ENCODE results near the gene CCDC63. TPM values are rescaled to one million over a fixed set of nuclear protein-coding genes. Genes with fewer than 3 reads are reported as not detected.

CCDC63 gene
- total and polyA plus RNA-seq, 2 donors (not counting 1 experiment from before 2014, with no cell fraction given), result not detected

- Histone ChIP-seq H3K79me2 (ENCODE audit: control insufficient read depth, insufficient read depth, low read length) (no peaks in the 10 kb centered on the region), H4K20me1 (ENCODE audit: control insufficient read depth, extremely low read depth, insufficient read depth, low read length) (no peaks in the 10 kb centered on the region), H3K27ac (ENCODE audit: insufficient read depth, low read length) (no peak overlapping the region), H3K9ac (ENCODE audit: insufficient read depth, low read length) (no peak overlapping the region), H3K4me1 (ENCODE audit: control insufficient read depth, extremely low read depth, insufficient read depth, low read length) (no peaks in the 10 kb centered on the region), H3K4me3 (replicated peaks in 1 of 4; ENCODE audit: control extremely low read depth in 1 of 4, insufficient read depth in 1 of 4, low read depth in 3 of 4, low read length in 4 of 4) (no peak overlapping the region), H2AFZ (ENCODE audit: low read length) (no peak overlapping the region), H3K27me3 (ENCODE audit: control insufficient read depth, insufficient read depth, low read length) (peaks cover 1% of the 10 kb centered on the region), H3K4me2 (ENCODE audit: extremely low read depth, insufficient read depth, low read length) (no peak overlapping the region), H3K9me3 (ENCODE audit: control insufficient read depth, insufficient read depth, low read depth, low read length) (no peaks in the 10 kb centered on the region), H3K36me3 (ENCODE audit: control insufficient read depth, insufficient read depth, low read length) (no peaks in the 10 kb centered on the region)
- TF ChIP-seq CTCF (conservative IDR thresholded peaks at IDR 0.05 in 1 of 2, IDR thresholded peaks at IDR 0.05 in 1 of 2; ENCODE audit: low read depth in 1 of 2, low read length in 2 of 2), result no peak
- TF ChIP-seq EZH2 (IDR thresholded peaks at IDR 0.05; ENCODE audit: low read length, missing control alignments), result no peak
- no peak for DNase-seq (ENCODE audit: low read depth in 2 of 2)
Measured at GRCh38 chr12:110841007-110841406, 5.8 kb upstream of the CCDC63 start.

- no peaks in the 10 kb centered on the region for H3K36me3 ChIP-seq (ENCODE audit: control insufficient read depth, insufficient read depth, low read length)
- H3K27me3 ChIP-seq (ENCODE audit: control insufficient read depth, insufficient read depth, low read length), result peaks cover 2% of the 10 kb centered on the region
- H3K4me1 ChIP-seq (ENCODE audit: control insufficient read depth, extremely low read depth, insufficient read depth, low read length), result no peaks in the 10 kb centered on the region
- no peaks in the 10 kb centered on the region for H3K9me3 ChIP-seq (ENCODE audit: control insufficient read depth, insufficient read depth, low read depth, low read length)
- no peak overlapping the region for H3K4me3 ChIP-seq (replicated peaks in 1 of 4; ENCODE audit: control extremely low read depth in 1 of 4, insufficient read depth in 1 of 4, low read depth in 3 of 4, low read length in 4 of 4)
- H4K20me1 ChIP-seq (ENCODE audit: control insufficient read depth, extremely low read depth, insufficient read depth, low read length), result no peaks in the 10 kb centered on the region
- no peak overlapping the region for H3K9ac ChIP-seq (ENCODE audit: insufficient read depth, low read length)
- no peak for DNase-seq (ENCODE audit: low read depth in 2 of 2)
- no peaks in the 10 kb centered on the region for H3K79me2 ChIP-seq (ENCODE audit: control insufficient read depth, insufficient read depth, low read length)
- TF ChIP-seq EZH2 (IDR thresholded peaks at IDR 0.05; ENCODE audit: low read length, missing control alignments) (no peak), CTCF (conservative IDR thresholded peaks at IDR 0.05 in 1 of 2, IDR thresholded peaks at IDR 0.05 in 1 of 2; ENCODE audit: low read depth in 1 of 2, low read length in 2 of 2) (no peak)
- no peak overlapping the region for H3K27ac ChIP-seq (ENCODE audit: insufficient read depth, low read length)
- H2AFZ ChIP-seq (ENCODE audit: low read length), result no peak overlapping the region
- H3K4me2 ChIP-seq (ENCODE audit: extremely low read depth, insufficient read depth, low read length), result no peak overlapping the region
Measured at GRCh38 chr12:110844131-110844530, 2.7 kb upstream of the CCDC63 start.

- no peak for TF ChIP-seq EZH2 (IDR thresholded peaks at IDR 0.05; ENCODE audit: low read length, missing control alignments)
- no peak for TF ChIP-seq CTCF (conservative IDR thresholded peaks at IDR 0.05 in 1 of 2, IDR thresholded peaks at IDR 0.05 in 1 of 2; ENCODE audit: low read depth in 1 of 2, low read length in 2 of 2)
- H3K9me3 ChIP-seq (ENCODE audit: control insufficient read depth, insufficient read depth, low read depth, low read length), result no peaks in the 10 kb centered on the region
- no peak overlapping the region for H3K9ac ChIP-seq (ENCODE audit: insufficient read depth, low read length)
- H4K20me1 ChIP-seq (ENCODE audit: control insufficient read depth, extremely low read depth, insufficient read depth, low read length), result no peaks in the 10 kb centered on the region
- peak; percentile 23 to 88 for DNase-seq (ENCODE audit: low read depth in 2 of 2)
- no peaks in the 10 kb centered on the region for H3K4me1 ChIP-seq (ENCODE audit: control insufficient read depth, extremely low read depth, insufficient read depth, low read length)
- H3K27ac ChIP-seq (ENCODE audit: insufficient read depth, low read length), result no peak overlapping the region
- H3K27me3 ChIP-seq (ENCODE audit: control insufficient read depth, insufficient read depth, low read length), result peaks cover 2% of the 10 kb centered on the region
- no peak overlapping the region for H3K4me3 ChIP-seq (replicated peaks in 1 of 4; ENCODE audit: control extremely low read depth in 1 of 4, insufficient read depth in 1 of 4, low read depth in 3 of 4, low read length in 4 of 4)
- no peaks in the 10 kb centered on the region for H3K36me3 ChIP-seq (ENCODE audit: control insufficient read depth, insufficient read depth, low read length)
- no peak overlapping the region for H3K4me2 ChIP-seq (ENCODE audit: extremely low read depth, insufficient read depth, low read length)
- no peak overlapping the region for H2AFZ ChIP-seq (ENCODE audit: low read length)
- H3K79me2 ChIP-seq (ENCODE audit: control insufficient read depth, insufficient read depth, low read length), result no peaks in the 10 kb centered on the region
Measured at GRCh38 chr12:110844551-110845338, 2.0 kb upstream of the CCDC63 start.

Measured in fibroblast of lung (primary cell).